Activated gamma-delta T cell (primary cell): ENCODE results near the gene FRMD1.

Experiments used
- DNase-seq: peaks from one replicate; lab custom pipeline; 2025; lab: John Stamatoyannopoulos, UW

FRMD1 gene

DNA sequence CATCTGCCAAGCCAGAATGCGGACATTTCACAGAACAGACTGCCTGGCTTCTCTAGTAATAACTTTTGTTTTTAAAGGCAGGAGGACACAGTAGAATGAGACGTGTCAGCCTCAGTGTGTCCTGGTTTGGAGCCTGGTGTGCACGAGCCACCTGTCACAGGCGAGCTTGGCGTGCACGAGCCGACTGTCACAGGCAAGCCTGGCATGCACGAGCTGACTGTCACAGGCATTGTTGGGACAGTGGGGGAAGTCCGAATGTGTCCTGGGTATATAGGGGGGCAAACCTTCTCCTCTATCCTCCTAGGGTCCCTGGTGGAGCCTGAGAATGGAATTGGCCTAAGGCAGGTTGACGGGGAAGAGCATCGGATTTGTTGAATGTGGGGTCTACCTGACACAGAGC, 74.1 kb downstream of the FRMD1 start:
- DNase-seq: no peak

DNA sequence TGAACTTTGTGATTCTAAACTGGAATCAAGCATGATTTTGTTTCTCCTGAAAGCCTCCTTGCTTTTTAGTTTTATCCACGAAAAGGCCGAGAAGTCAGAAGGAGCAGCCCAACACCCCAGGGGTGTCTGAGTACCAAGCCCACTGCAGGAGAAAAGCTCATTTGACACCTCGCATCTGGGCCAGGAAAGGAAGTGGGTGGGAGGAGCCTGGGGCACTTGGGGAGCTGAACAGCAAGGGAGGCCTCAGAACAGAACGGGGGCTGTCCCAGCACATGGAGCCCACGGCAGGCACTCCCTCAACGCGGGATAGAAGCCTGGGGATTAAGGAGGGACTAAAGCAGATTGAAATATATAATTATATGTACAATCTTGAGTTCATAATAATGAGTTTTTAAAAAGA, 75.0 kb downstream of the FRMD1 start:
- DNase-seq: no peak
